PC-3 (cell line): Measurements from ENCODE around the gene NEXMIF.

Experiments used
- EZH2 ChIP-seq: fragments of 300-600 bp; sonication (generic); IDR thresholded peaks from one replicate; pipeline ENCODE4 v1.6.1; 2017; ENCODE audit warnings: antibody characterized with exemption, mild to moderate bottlenecking, low read length; ENCODE audit not compliant: unreplicated experiment
- EZH2phosphoT487 ChIP-seq: fragments of 300-600 bp; sonication (generic); IDR thresholded peaks from 2 replicates; pipeline ENCODE4 v1.6.1; 2018; ENCODE audit warnings: mild to moderate bottlenecking, antibody characterized with exemption, low read length, borderline replicate concordance
- TF ChIP-seq, protein P1 (sequence below): fragments of 300-600 bp; sonication (generic); conservative IDR thresholded peaks from 2 replicates; pipeline ENCODE4 v1.5.1; 2017; ENCODE audit warnings: antibody characterized with exemption, low read depth, mild to moderate bottlenecking, low read length

DNA sequence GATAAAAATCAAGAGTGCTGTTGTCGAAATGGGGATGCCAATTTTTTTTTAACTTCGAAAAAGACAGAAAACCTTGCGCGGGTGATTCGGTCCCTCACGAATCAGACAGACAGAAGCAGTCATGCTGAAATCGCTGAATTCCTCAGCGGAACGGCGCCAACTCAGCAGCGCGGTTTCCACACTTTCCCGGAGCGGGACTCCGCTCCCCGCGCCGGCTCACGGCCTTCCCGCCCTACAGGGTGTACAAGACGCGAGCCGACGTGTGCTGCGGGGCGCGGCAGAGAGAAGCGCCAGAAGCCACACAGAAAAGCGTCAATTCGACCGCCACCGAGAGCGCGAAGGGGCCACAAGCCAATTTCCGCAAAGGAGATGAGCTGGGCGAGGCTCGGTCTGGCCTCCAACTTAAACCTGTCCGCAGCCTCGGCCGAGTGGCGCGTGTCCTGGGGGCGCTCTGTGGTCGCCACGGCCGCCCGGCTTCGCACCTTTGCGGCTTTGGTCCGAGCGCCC, 1.3 kb downstream of the NEXMIF start:
- TF ChIP-seq EZH2phosphoT487 (no peak), EZH2 (no peak)
- TF ChIP-seq, protein P1, sequence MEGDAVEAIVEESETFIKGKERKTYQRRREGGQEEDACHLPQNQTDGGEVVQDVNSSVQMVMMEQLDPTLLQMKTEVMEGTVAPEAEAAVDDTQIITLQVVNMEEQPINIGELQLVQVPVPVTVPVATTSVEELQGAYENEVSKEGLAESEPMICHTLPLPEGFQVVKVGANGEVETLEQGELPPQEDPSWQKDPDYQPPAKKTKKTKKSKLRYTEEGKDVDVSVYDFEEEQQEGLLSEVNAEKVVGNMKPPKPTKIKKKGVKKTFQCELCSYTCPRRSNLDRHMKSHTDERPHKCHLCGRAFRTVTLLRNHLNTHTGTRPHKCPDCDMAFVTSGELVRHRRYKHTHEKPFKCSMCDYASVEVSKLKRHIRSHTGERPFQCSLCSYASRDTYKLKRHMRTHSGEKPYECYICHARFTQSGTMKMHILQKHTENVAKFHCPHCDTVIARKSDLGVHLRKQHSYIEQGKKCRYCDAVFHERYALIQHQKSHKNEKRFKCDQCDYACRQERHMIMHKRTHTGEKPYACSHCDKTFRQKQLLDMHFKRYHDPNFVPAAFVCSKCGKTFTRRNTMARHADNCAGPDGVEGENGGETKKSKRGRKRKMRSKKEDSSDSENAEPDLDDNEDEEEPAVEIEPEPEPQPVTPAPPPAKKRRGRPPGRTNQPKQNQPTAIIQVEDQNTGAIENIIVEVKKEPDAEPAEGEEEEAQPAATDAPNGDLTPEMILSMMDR: no peak
